NOMO-1 (cell line): ENCODE measurements around the gene CCDC192.
A peak's percentile ranks its signal among the peaks of the same experiment; 100 is the strongest.

ENCODE experiments used
- DNase-seq, 2 experiments: peaks; one replicate each; lab custom pipeline; 2025; ENCODE audit not compliant: unreplicated experiment in 2 of 2; lab: John Stamatoyannopoulos, UW

CCDC192 gene

GRCh38 chr5:127942246-127943060 lies 239.3 kb downstream of the CCDC192 start:
- DNase-seq, result peak in 1 of 2 experiments; percentile 6

GRCh38 chr5:127943061-127943371 lies 239.8 kb downstream of the CCDC192 start:
- no peak for DNase-seq

GRCh38 chr5:127944125-127944524 lies 240.9 kb downstream of the CCDC192 start:
- DNase-seq, result no peak

GRCh38 chr5:127947941-127948340 lies 244.8 kb downstream of the CCDC192 start:
- DNase-seq, result no peak

GRCh38 chr5:127950707-127951391 lies 247.7 kb downstream of the CCDC192 start:
- peak in 1 of 2 experiments; percentile 32 for DNase-seq

GRCh38 chr5:127951791-127952190 lies 248.6 kb downstream of the CCDC192 start:
- DNase-seq, result no peak

- no peak for DNase-seq
Measured at GRCh38 chr5:127957183-127957582, 254.0 kb downstream of the CCDC192 start.

- no peak for DNase-seq
Measured at GRCh38 chr5:127957701-127958239, 254.6 kb downstream of the CCDC192 start.

GRCh38 chr5:127958421-127959011 lies 255.3 kb downstream of the CCDC192 start:
- DNase-seq, result no peak

- no peak for DNase-seq
Measured at GRCh38 chr5:127959152-127959764, 256.1 kb downstream of the CCDC192 start.

GRCh38 chr5:127960270-127960691 lies 257.1 kb downstream of the CCDC192 start:
- peak; percentile 17 to 70 for DNase-seq

GRCh38 chr5:127961006-127961762 lies 258.0 kb downstream of the CCDC192 start:
- DNase-seq, result no peak

GRCh38 chr5:127961763-127962145 lies 258.6 kb downstream of the CCDC192 start:
- no peak for DNase-seq

- DNase-seq, result no peak
Measured at GRCh38 chr5:127962491-127962890, 259.3 kb downstream of the CCDC192 start.

- no peak for DNase-seq
Measured at GRCh38 chr5:127963233-127963632, 260.0 kb downstream of the CCDC192 start.

- no peak for DNase-seq
Measured at GRCh38 chr5:127963931-127964330, 260.7 kb downstream of the CCDC192 start.

GRCh38 chr5:127967323-127967982 lies 264.3 kb downstream of the CCDC192 start:
- DNase-seq, result no peak

- no peak for DNase-seq
Measured at GRCh38 chr5:127967983-127968592, 264.9 kb downstream of the CCDC192 start.

- DNase-seq, result no peak
Measured at GRCh38 chr5:127969002-127969401, 265.8 kb downstream of the CCDC192 start.
